GM23338 (cell line): ENCODE measurements around the gene EPHA7. TPM values are rescaled to one million over a fixed set of nuclear protein-coding genes. Genes with fewer than 3 reads are reported as not detected.

Source experiments
- ATAC-seq: fragments of 200-7000 bp; cut with Tn5 transposase; 3 replicates; pipeline ENCODE4 v1.9.1; 2020
- DNase-seq: peaks from one replicate; pipeline ENCODE4 v3.0.0-alpha.2; 2015; ENCODE audit warnings: low spot score
- H2AFZ ChIP-seq: fragments of 200-600 bp; sonication (generic); 2 replicates; pipeline ENCODE4 v1.8.0; 2016; ENCODE audit warnings: antibody characterized with exemption, mild to moderate bottlenecking, moderate library complexity
- H3F3A ChIP-seq: fragments of 200-600 bp; sonication (generic); replicated peaks from 2 replicates; pipeline ENCODE4 v1.8.0; 2017; ENCODE audit warnings: antibody characterized with exemption, mixed run types, low read depth
- H3K27ac ChIP-seq: fragments of 200-600 bp; sonication (generic); 2 replicates; pipeline ENCODE4 v1.6.1; 2016; ENCODE audit warnings: low read depth
- H3K27me3 ChIP-seq: fragments of 200-600 bp; sonication (generic); 2 replicates; pipeline ENCODE4 v1.8.0; 2016; ENCODE audit warnings: mild to moderate bottlenecking, mixed run types, moderate library complexity; ENCODE audit not compliant: insufficient read depth
- H3K36me3 ChIP-seq: fragments of 200-600 bp; sonication (generic); 2 replicates; pipeline ENCODE4 v1.8.0; 2016; ENCODE audit warnings: mild to moderate bottlenecking; ENCODE audit not compliant: insufficient read depth
- H3K4me1 ChIP-seq: fragments of 200-600 bp; sonication (generic); 2 replicates; pipeline ENCODE4 v1.8.0; 2016; ENCODE audit warnings: mild to moderate bottlenecking, moderate library complexity; ENCODE audit not compliant: insufficient read depth
- H3K4me2 ChIP-seq: fragments of 200-600 bp; sonication (generic); 2 replicates; pipeline ENCODE4 v1.7.1; 2017; ENCODE audit warnings: mixed run types
- H3K4me3 ChIP-seq: fragments of 200-600 bp; sonication (generic); 2 replicates; pipeline ENCODE4 v1.6.1; 2016; ENCODE audit warnings: mixed run types
- H3K79me2 ChIP-seq: fragments of 200-600 bp; sonication (generic); replicated peaks from 2 replicates; pipeline ENCODE4 v1.8.0; 2017; ENCODE audit warnings: mild to moderate bottlenecking; ENCODE audit not compliant: insufficient read depth
- H3K9me2 ChIP-seq: fragments of 200-600 bp; sonication (generic); 2 replicates; pipeline ENCODE4 v1.8.0; 2017; ENCODE audit not compliant: insufficient read depth
- H4K20me1 ChIP-seq: fragments of 200-600 bp; sonication (generic); replicated peaks from 2 replicates; pipeline ENCODE4 v1.8.0; 2017; ENCODE audit warnings: mild to moderate bottlenecking; ENCODE audit not compliant: insufficient read depth
- H3K27ac Mint-ChIP-seq: 2 replicates; pipeline ENCODE4 v1.8.0; 2020; ENCODE audit warnings: inconsistent platforms, mild to moderate bottlenecking, moderate library complexity, mixed read lengths
- H3K27me3 Mint-ChIP-seq: 3 replicates; pipeline ENCODE4 v1.8.0; 2022; ENCODE audit warnings: low read depth, mild to moderate bottlenecking, moderate library complexity, mixed read lengths, inconsistent platforms; ENCODE audit not compliant: insufficient read depth, poor library complexity
- H3K36me3 Mint-ChIP-seq: 3 replicates; pipeline ENCODE4 v1.8.0; 2021; ENCODE audit warnings: low read depth, mild to moderate bottlenecking, inconsistent platforms, moderate library complexity, mixed read lengths
- H3K4me1 Mint-ChIP-seq: 3 replicates; pipeline ENCODE4 v1.8.0; 2020; ENCODE audit warnings: mild to moderate bottlenecking, inconsistent platforms, mixed read lengths
- H3K4me3 Mint-ChIP-seq: 3 replicates; pipeline ENCODE4 v1.8.0; 2021; ENCODE audit warnings: moderate library complexity, mild to moderate bottlenecking, inconsistent platforms, mixed read lengths
- H3K9me3 Mint-ChIP-seq: 3 replicates; pipeline ENCODE4 v1.8.0; 2020; ENCODE audit warnings: moderate library complexity, mild to moderate bottlenecking, inconsistent platforms, mixed read lengths
- CREB1 ChIP-seq: fragments of 250-450 bp; sonication (Bioruptor Pico); IDR thresholded peaks from 2 replicates; pipeline ENCODE4 v1.5.0; 2020; ENCODE audit warnings: low read depth, mild to moderate bottlenecking, moderate library complexity
- CTCF ChIP-seq, 2 experiments: fragments of 200-600 bp in 1 of 2; sonication (generic) in 1 of 2; conservative IDR thresholded peaks; 2 replicates each; pipeline versions ENCODE4 v1.5.1 to v1.6.1; 2016 to 2017; ENCODE audit warnings: antibody characterized with exemption in 2 of 2, low read depth in 2 of 2, mild to moderate bottlenecking in 2 of 2, moderate library complexity in 1 of 2
- ETS1 ChIP-seq: IDR thresholded peaks from 2 replicates; pipeline ENCODE4 v1.6.1; 2016; ENCODE audit warnings: antibody characterized with exemption
- JUNB ChIP-seq: IDR thresholded peaks from one replicate; pipeline ENCODE4 v1.6.1; 2016; ENCODE audit warnings: antibody characterized with exemption; ENCODE audit not compliant: unreplicated experiment
- POLR2AphosphoS5 ChIP-seq: IDR thresholded peaks from 2 replicates; pipeline ENCODE4 v1.6.1; 2016; ENCODE audit warnings: antibody characterized with exemption, low read depth
- STAT1 ChIP-seq: IDR thresholded peaks from one replicate; pipeline ENCODE4 v1.6.1; 2016; ENCODE audit warnings: antibody characterized with exemption; ENCODE audit not compliant: unreplicated experiment
- ZNF114 ChIP-seq: fragments of 250-450 bp; sonication (Bioruptor Pico); IDR thresholded peaks from 2 replicates; pipeline ENCODE4 v1.5.0; 2020; ENCODE audit warnings: mild to moderate bottlenecking, moderate library complexity
- ZNF331 ChIP-seq: fragments of 250-450 bp; sonication (Bioruptor Pico); IDR thresholded peaks from 2 replicates; pipeline ENCODE4 v1.5.0; 2020; ENCODE audit warnings: low read depth, mild to moderate bottlenecking, moderate library complexity
- ZNF462 ChIP-seq: fragments of 250-450 bp; sonication (Bioruptor Pico); IDR thresholded peaks from 2 replicates; pipeline ENCODE4 v1.5.0; 2020; ENCODE audit warnings: mild to moderate bottlenecking, moderate library complexity
- polyA plus RNA-seq: library from polyadenylated mRNA; unstranded; fragments of >200 nt; fragmentation: Nextera tagmentation; extraction: Ambion mirVana; gene quantifications from 2 replicates; pipeline ENCODE4 v1.2.1, GENCODE V29; 2016
- total RNA-seq: library from RNA; depleted of rRNA; stranded (reverse); fragments of >200 nt; shearing (Covaris generic); gene quantifications from 2 replicates; pipeline ENCODE4 v1.2.3, GENCODE V29; 2014

The EPHA7 gene
- total and polyA plus RNA-seq, 2 experiments from 2014 or later = 3.3 to 7.3 TPM

GRCh38 chr6:93423542-93423941 is 4.2 kb upstream of the EPHA7 start:
- peaks cover 11% of the 10 kb centered on the region for H3K4me1 ChIP-seq
- no peaks in the 10 kb centered on the region for H3K9me2 ChIP-seq
- peak; percentile 65 for DNase-seq
- H3K36me3 ChIP-seq = no peaks in the 10 kb centered on the region
- H3K4me2 ChIP-seq = no peak overlapping the region
- Mint-ChIP-seq H3K27me3 (peaks cover 4% of the 10 kb centered on the region), H3K9me3 (no peaks in the 10 kb centered on the region), H3K27ac (no peak overlapping the region), H3K4me3 (no peak overlapping the region), H3K36me3 (no peaks in the 10 kb centered on the region), H3K4me1 (peaks cover 10% of the 10 kb centered on the region; the same call in 2 of the 3 replicates)
- no peak overlapping the region for H2AFZ ChIP-seq
- no peak overlapping the region for H3K4me3 ChIP-seq
- no peaks in the 10 kb centered on the region for H4K20me1 ChIP-seq
- no peak overlapping the region for H3K27ac ChIP-seq
- TF ChIP-seq ZNF331 (CRISPR knock-in tag) (no peak), CTCF (conservative IDR thresholded peaks at IDR 0.05; ENCODE audit: low read depth in 2 of 2) (peak; percentile 59 to 73), ZNF114 (CRISPR knock-in tag) (no peak)
- no peak for ATAC-seq
- H3K79me2 ChIP-seq = no peaks in the 10 kb centered on the region
- H3K27me3 ChIP-seq = peaks cover 19% of the 10 kb centered on the region
- no peaks in the 10 kb centered on the region for H3F3A ChIP-seq

- H3F3A ChIP-seq = no peaks in the 10 kb centered on the region
- peak overlapping the region; percentile 75 for H3K27ac ChIP-seq
- Mint-ChIP-seq H3K4me3 (peak overlapping the region; percentile 93), H3K9me3 (no peaks in the 10 kb centered on the region), H3K36me3 (no peaks in the 10 kb centered on the region; the same call in 2 of the 3 replicates), H3K4me1 (peaks cover 19% of the 10 kb centered on the region), H3K27me3 (peaks cover 31% of the 10 kb centered on the region), H3K27ac (peak overlapping the region; percentile 74)
- H3K9me2 ChIP-seq = no peaks in the 10 kb centered on the region
- ATAC-seq (no peak), DNase-seq (peak; percentile 52)
- H3K36me3 ChIP-seq = no peaks in the 10 kb centered on the region
- H4K20me1 ChIP-seq = peaks cover 3% of the 10 kb centered on the region
- H3K27me3 ChIP-seq = peaks cover 46% of the 10 kb centered on the region
- peak overlapping the region; percentile 48; the same call in 1 of the 2 replicates for H2AFZ ChIP-seq
- no peaks in the 10 kb centered on the region for H3K79me2 ChIP-seq
- H3K4me2 ChIP-seq = peak overlapping the region; percentile 75
- peak overlapping the region; percentile 62 for H3K4me3 ChIP-seq
- peaks cover 19% of the 10 kb centered on the region for H3K4me1 ChIP-seq
- TF ChIP-seq ETS1 (no peak), ZNF462 (CRISPR knock-in tag) (no peak), STAT1 (no peak), CREB1 (no peak), JUNB (no peak), CTCF (conservative IDR thresholded peaks at IDR 0.05; ENCODE audit: low read depth in 2 of 2) (no peak), ZNF331 (CRISPR knock-in tag) (no peak), POLR2AphosphoS5 (no peak)
Measured at GRCh38 chr6:93420163-93420795, 920 bp upstream of the EPHA7 start.
